CD14-positive monocyte (primary cell): ENCODE results near the gene PDCD1. TPM values are rescaled to one million over a fixed set of nuclear protein-coding genes. Genes with fewer than 3 reads are reported as not detected.

Experiments used
- DNase-seq, 3 donors: peaks; one replicate each; pipeline ENCODE4 v3.0.0-alpha.2; 2011 to 2022
- H2AFZ ChIP-seq: 2 replicates; pipeline ENCODE4 v1.6.0; 2012; ENCODE audit warnings: mild to moderate bottlenecking, low read depth, low read length, inconsistent platforms; ENCODE audit not compliant: insufficient read depth, poor library complexity, severe bottlenecking
- H3K27ac ChIP-seq, 2 donors: 1 replicate in 1 of 2; 2 replicates in 1 of 2; pipeline ENCODE4 v1.5.1; 2012 to 2013; ENCODE audit warnings: low read length in 2 of 2, control low read depth in 1 of 2, inconsistent platforms in 1 of 2, low read depth in 1 of 2, mild to moderate bottlenecking in 1 of 2
- H3K27me3 ChIP-seq, 2 donors: one replicate each; pipeline versions ENCODE4 v1.6.0 to v1.6.1; 2011 to 2013; ENCODE audit warnings: low read length in 2 of 2; ENCODE audit not compliant: control insufficient read depth in 2 of 2, insufficient read depth in 2 of 2
- H3K36me3 ChIP-seq, 2 donors: replicated peaks in 1 of 2; 1 replicate in 1 of 2; 2 replicates in 1 of 2; pipeline versions ENCODE4 v1.5.1 to v1.6.1; 2012 to 2013; ENCODE audit warnings: low read length in 2 of 2, control low read depth in 1 of 2, inconsistent platforms in 1 of 2, mild to moderate bottlenecking in 1 of 2; ENCODE audit not compliant: insufficient read depth in 2 of 2, control insufficient read depth in 1 of 2
- H3K4me1 ChIP-seq, 2 donors: 1 replicate in 1 of 2; 2 replicates in 1 of 2; pipeline versions ENCODE4 v1.5.1 to v1.6.1; 2012 to 2013; ENCODE audit warnings: low read length in 2 of 2, control low read depth in 1 of 2, inconsistent platforms in 1 of 2, mild to moderate bottlenecking in 1 of 2, moderate library complexity in 1 of 2; ENCODE audit not compliant: insufficient read depth in 2 of 2, control insufficient read depth in 1 of 2
- H3K4me2 ChIP-seq: replicated peaks from 2 replicates; pipeline ENCODE3; 2012; ENCODE audit warnings: low read length, moderate library complexity, mild to moderate bottlenecking; ENCODE audit not compliant: poor library complexity, severe bottlenecking; ENCODE audit errors: extremely low read depth
- H3K4me3 ChIP-seq, 3 experiments: fragments of 200-600 bp in 1 of 3; sonication (generic) in 1 of 3; replicated peaks in 1 of 3; 1 replicate in 2 of 3; 2 replicates in 1 of 3; pipeline ENCODE4 v1.5.1; 2011 to 2013; ENCODE audit warnings: low read length in 3 of 3, mild to moderate bottlenecking in 3 of 3, control low read depth in 2 of 3, low read depth in 2 of 3, inconsistent platforms in 1 of 3, moderate library complexity in 1 of 3
- H3K79me2 ChIP-seq: 2 replicates; pipeline ENCODE4 v1.6.0; 2012; ENCODE audit warnings: mild to moderate bottlenecking, control low read depth, inconsistent platforms, low read length, moderate library complexity; ENCODE audit not compliant: insufficient read depth
- H3K9ac ChIP-seq: 2 replicates; pipeline ENCODE4 v1.6.0; 2017; ENCODE audit warnings: low read length, mild to moderate bottlenecking; ENCODE audit not compliant: insufficient read depth, poor library complexity, severe bottlenecking
- H3K9me3 ChIP-seq, 2 donors: replicated peaks in 1 of 2; 1 replicate in 1 of 2; 2 replicates in 1 of 2; pipeline versions ENCODE4 v1.5.1 to v1.6.1; 2012 to 2013; ENCODE audit warnings: low read length in 2 of 2, control low read depth in 1 of 2; ENCODE audit not compliant: control insufficient read depth in 1 of 2, insufficient read depth in 1 of 2
- H4K20me1 ChIP-seq: 2 replicates; pipeline ENCODE4 v1.6.0; 2012; ENCODE audit warnings: mild to moderate bottlenecking, low read length, control low read depth, moderate library complexity; ENCODE audit not compliant: insufficient read depth
- H3K27ac Mint-ChIP-seq, 7 donors: one replicate each; pipeline ENCODE4 v1.8.0; 2020; ENCODE audit warnings: mild to moderate bottlenecking in 7 of 7, mixed read lengths in 7 of 7, moderate library complexity in 6 of 7, inconsistent platforms in 2 of 7
- H3K27me3 Mint-ChIP-seq, 3 donors: one replicate each; pipeline ENCODE4 v1.8.0; 2021 to 2022; ENCODE audit warnings: low read depth in 3 of 3, mild to moderate bottlenecking in 3 of 3, mixed read lengths in 3 of 3, moderate library complexity in 3 of 3, inconsistent platforms in 1 of 3
- H3K36me3 Mint-ChIP-seq, 2 donors: one replicate each; pipeline ENCODE4 v1.8.0; 2020; ENCODE audit warnings: mixed read lengths in 2 of 2, inconsistent platforms in 1 of 2, mild to moderate bottlenecking in 1 of 2
- H3K4me1 Mint-ChIP-seq: one replicate; pipeline ENCODE4 v1.8.0; 2020; ENCODE audit warnings: mild to moderate bottlenecking, mixed read lengths
- H3K4me3 Mint-ChIP-seq, 2 donors: one replicate each; pipeline ENCODE4 v1.8.0; 2020; ENCODE audit warnings: mild to moderate bottlenecking in 2 of 2, mixed read lengths in 2 of 2, moderate library complexity in 1 of 2
- H3K9me3 Mint-ChIP-seq, 7 donors: one replicate each; pipeline ENCODE4 v1.8.0; 2020 to 2022; ENCODE audit warnings: mixed read lengths in 7 of 7, mild to moderate bottlenecking in 6 of 7, moderate library complexity in 6 of 7, inconsistent platforms in 2 of 7
- WGBS: methylation state at CpG from one replicate; pipeline ENCODE4 v1.1.5; 2013; ENCODE audit warnings: missing lambda C conversion rate; ENCODE audit not compliant: insufficient coverage; 5-methylcytosine and 5-hydroxymethylcytosine counted together
- intact Hi-C, 2 donors: fragments of 100-400 bp; cut with micrococcal nuclease; formaldehyde crosslinking; loops; one replicate each; pipeline versions ENCODE4 v1.15.0 to v1.15.1; 2023
- polyA plus RNA-seq, 3 donors: library from polyadenylated mRNA; depleted of rRNA in 1 of 3; unstranded in 2 of 3; stranded (reverse) in 1 of 3; fragments of 300-500 nt in 2 of 3; fragments of >200 nt in 1 of 3; fragmentation: Illumina TruSeq in 2 of 3; gene quantifications; 1 replicate in 2 of 3; 2 replicates in 1 of 3; pipeline ENCODE4 v1.2.3, GENCODE V29; 2012 to 2021
- TF ChIP-seq, protein P1 (sequence below): fragments of 200-600 bp; IDR thresholded peaks from one replicate; pipeline ENCODE4 v1.8.0; 2022; ENCODE audit warnings: antibody characterized with exemption, mild to moderate bottlenecking

Gene PDCD1
- polyA plus RNA-seq, 3 donors = 0.08 TPM; not detected in 2

DNA sequence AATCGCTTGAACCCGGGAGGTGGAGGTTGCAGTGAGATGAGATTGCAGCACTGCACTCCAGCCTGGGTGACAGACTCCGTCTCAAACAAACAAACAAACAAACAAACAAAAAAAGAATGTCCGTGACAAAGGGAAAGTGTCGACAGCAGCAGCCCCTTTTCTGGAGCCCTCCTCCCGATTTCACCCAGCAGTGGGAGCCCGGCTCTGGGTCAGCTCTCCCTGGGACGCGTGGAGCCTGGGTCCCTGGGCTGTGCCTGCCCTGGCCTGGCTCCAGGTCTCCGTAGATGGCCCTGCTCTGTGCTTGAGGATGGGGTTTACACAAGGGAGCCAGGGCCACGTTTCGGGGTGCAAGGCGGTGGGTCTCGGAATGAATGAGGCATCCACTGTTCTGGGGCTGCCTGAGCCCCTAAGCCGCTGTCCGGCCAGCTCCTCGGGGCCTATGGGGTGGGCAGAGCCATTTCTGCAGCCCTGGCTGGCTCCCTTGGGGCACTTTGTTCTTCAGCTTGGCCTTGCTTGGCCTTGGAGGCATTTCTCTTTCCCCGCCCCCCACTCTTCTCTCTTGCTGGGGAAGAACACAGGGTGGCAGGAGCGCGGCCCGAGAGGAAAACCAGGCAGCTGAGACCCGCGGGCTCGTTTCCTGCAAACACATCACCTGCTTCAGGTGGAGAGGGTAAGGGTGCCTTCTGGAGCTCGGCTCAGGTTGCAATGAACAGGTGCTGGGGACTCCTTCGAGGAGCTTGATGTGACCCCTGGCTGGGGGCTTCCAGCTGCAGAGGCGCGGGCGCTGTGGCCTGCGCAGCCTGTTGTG, 40.0 kb upstream of the PDCD1 start:
- Histone ChIP-seq H3K4me2 (no peak overlapping the region), H2AFZ (no peak overlapping the region), H3K27me3 (peaks cover 0 to 16% of the 10 kb centered on the region in 2 donors), H3K79me2 (no peaks in the 10 kb centered on the region), H3K9ac (no peak overlapping the region), H3K4me1 (no peaks in the 10 kb centered on the region), H3K9me3 (no peaks in the 10 kb centered on the region), H4K20me1 (no peaks in the 10 kb centered on the region), H3K4me3 (no peak overlapping the region), H3K36me3 (no peaks in the 10 kb centered on the region), H3K27ac (no peak overlapping the region)
- peaks cover 2% of the 10 kb centered on the region for H3K4me1 Mint-ChIP-seq
- H3K36me3 Mint-ChIP-seq = no peaks in the 10 kb centered on the region
- H3K4me3 Mint-ChIP-seq = no peak overlapping the region
- peaks cover 0 to 26% (median 5%) of the 10 kb centered on the region in 3 donors for H3K27me3 Mint-ChIP-seq
- H3K27ac Mint-ChIP-seq = no peak overlapping the region
- TF ChIP-seq, protein P1, sequence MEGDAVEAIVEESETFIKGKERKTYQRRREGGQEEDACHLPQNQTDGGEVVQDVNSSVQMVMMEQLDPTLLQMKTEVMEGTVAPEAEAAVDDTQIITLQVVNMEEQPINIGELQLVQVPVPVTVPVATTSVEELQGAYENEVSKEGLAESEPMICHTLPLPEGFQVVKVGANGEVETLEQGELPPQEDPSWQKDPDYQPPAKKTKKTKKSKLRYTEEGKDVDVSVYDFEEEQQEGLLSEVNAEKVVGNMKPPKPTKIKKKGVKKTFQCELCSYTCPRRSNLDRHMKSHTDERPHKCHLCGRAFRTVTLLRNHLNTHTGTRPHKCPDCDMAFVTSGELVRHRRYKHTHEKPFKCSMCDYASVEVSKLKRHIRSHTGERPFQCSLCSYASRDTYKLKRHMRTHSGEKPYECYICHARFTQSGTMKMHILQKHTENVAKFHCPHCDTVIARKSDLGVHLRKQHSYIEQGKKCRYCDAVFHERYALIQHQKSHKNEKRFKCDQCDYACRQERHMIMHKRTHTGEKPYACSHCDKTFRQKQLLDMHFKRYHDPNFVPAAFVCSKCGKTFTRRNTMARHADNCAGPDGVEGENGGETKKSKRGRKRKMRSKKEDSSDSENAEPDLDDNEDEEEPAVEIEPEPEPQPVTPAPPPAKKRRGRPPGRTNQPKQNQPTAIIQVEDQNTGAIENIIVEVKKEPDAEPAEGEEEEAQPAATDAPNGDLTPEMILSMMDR = no peak
- no peak for DNase-seq
- H3K9me3 Mint-ChIP-seq = peaks cover 0 to 8% (median 2%) of the 10 kb centered on the region in 7 donors
- 94% methylated on average over 21 of the region's 30 CpGs for WGBS
- intact Hi-C loops = no loop called here

DNA sequence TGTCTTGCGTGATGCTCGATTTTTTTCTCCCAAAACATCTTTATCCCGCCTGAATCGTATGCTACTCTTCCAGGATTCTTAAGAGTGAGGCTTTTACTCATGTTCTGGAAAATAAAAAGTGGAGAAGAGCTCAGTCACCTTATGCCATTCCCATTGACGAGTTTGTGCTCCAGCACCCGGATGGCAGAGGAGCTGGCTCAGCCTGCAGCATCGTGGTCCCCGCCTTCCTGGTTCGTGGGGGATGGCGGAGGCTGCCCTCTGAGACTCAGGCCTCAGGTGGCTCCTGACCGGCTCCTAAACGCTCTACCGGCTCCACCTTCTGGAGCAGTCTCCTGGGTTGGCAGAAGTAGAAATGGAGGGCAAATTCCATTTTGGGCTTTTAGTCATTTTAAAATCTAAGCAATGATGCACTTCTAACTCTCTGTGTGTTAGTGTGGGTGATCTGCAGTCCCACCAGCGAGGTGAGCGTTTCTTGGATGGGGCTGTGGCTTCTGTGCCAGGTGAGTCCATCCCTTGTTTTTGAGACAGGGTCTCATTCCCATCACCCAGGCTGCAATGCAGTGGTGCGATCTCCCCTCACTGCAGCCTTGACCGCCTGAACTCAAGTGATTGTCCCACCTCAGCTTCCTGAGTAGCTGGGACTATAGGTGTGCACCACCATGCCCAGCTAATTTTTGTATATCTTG, 38.7 kb upstream of the PDCD1 start:
- Mint-ChIP-seq H3K4me1 (peaks cover 2% of the 10 kb centered on the region), H3K27me3 (peaks cover 0 to 15% (median 5%) of the 10 kb centered on the region in 3 donors), H3K27ac (no peak overlapping the region), H3K4me3 (no peak overlapping the region), H3K36me3 (no peaks in the 10 kb centered on the region), H3K9me3 (peaks cover 0 to 8% (median 2%) of the 10 kb centered on the region in 7 donors)
- no peak overlapping the region for H3K4me2 ChIP-seq
- H2AFZ ChIP-seq = no peak overlapping the region
- H3K27ac ChIP-seq = no peak overlapping the region
- H3K9ac ChIP-seq = no peak overlapping the region
- intact Hi-C loops = no loop called here
- peaks cover 0 to 12% of the 10 kb centered on the region in 2 donors for H3K27me3 ChIP-seq
- no peaks in the 10 kb centered on the region for H3K79me2 ChIP-seq
- no peaks in the 10 kb centered on the region for H4K20me1 ChIP-seq
- no peaks in the 10 kb centered on the region for H3K9me3 ChIP-seq
- WGBS = 95% methylated on average over 7 of the region's 17 CpGs
- DNase-seq = no peak
- no peaks in the 10 kb centered on the region for H3K4me1 ChIP-seq
- no peak overlapping the region for H3K4me3 ChIP-seq
- TF ChIP-seq, protein P1 = no peak
- H3K36me3 ChIP-seq = no peaks in the 10 kb centered on the region
